ENCODE measurements around the gene STAT3.
"Not testable (repeated sequence)": the region's sequence is repeated elsewhere in the genome, so short reads cannot be mapped to it uniquely, and the experiment has no call there.

GRCh38 chr17:42297775-42298174, 90.5 kb downstream of the STAT3 start:
- TF ChIP-seq CTCF (IDR thresholded peaks at IDR 0.05 in 2 of 3, conservative IDR thresholded peaks at IDR 0.05 in 1 of 3; ENCODE audit: borderline replicate concordance in 1 of 3, insufficient read depth in 1 of 3, low read depth in 2 of 3, low read length in 2 of 3); REST (IDR thresholded peaks at IDR 0.05; ENCODE audit: low read depth); YY1 (IDR thresholded peaks at IDR 0.05; ENCODE audit: extremely low read depth, insufficient replicate concordance, low read depth, low read length); POLR2AphosphoS5 (IDR thresholded peaks at IDR 0.05; ENCODE audit: low read depth, low read length); POLR2A (IDR thresholded peaks at IDR 0.05; ENCODE audit: borderline replicate concordance, extremely low read depth, insufficient read depth, insufficient read length); EZH2phosphoT487 (IDR thresholded peaks at IDR 0.05; ENCODE audit: borderline replicate concordance): not testable (repeated sequence)
